NCI-H345 treated with DMSO at 0.1 percent for 48 hours (cell line): ENCODE results near the gene LIFR.
A peak's percentile ranks its signal among the peaks of the same experiment; 100 is the strongest.
"Not testable (repeated sequence)": the region's sequence is repeated elsewhere in the genome, so short reads cannot be mapped to it uniquely, and the experiment has no call there.

ENCODE experiments used
- DNase-seq: peaks from one replicate; lab custom pipeline; 2025; ENCODE audit not compliant: unreplicated experiment; lab: John Stamatoyannopoulos, UW

LIFR gene, protein sequence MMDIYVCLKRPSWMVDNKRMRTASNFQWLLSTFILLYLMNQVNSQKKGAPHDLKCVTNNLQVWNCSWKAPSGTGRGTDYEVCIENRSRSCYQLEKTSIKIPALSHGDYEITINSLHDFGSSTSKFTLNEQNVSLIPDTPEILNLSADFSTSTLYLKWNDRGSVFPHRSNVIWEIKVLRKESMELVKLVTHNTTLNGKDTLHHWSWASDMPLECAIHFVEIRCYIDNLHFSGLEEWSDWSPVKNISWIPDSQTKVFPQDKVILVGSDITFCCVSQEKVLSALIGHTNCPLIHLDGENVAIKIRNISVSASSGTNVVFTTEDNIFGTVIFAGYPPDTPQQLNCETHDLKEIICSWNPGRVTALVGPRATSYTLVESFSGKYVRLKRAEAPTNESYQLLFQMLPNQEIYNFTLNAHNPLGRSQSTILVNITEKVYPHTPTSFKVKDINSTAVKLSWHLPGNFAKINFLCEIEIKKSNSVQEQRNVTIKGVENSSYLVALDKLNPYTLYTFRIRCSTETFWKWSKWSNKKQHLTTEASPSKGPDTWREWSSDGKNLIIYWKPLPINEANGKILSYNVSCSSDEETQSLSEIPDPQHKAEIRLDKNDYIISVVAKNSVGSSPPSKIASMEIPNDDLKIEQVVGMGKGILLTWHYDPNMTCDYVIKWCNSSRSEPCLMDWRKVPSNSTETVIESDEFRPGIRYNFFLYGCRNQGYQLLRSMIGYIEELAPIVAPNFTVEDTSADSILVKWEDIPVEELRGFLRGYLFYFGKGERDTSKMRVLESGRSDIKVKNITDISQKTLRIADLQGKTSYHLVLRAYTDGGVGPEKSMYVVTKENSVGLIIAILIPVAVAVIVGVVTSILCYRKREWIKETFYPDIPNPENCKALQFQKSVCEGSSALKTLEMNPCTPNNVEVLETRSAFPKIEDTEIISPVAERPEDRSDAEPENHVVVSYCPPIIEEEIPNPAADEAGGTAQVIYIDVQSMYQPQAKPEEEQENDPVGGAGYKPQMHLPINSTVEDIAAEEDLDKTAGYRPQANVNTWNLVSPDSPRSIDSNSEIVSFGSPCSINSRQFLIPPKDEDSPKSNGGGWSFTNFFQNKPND

DNA sequence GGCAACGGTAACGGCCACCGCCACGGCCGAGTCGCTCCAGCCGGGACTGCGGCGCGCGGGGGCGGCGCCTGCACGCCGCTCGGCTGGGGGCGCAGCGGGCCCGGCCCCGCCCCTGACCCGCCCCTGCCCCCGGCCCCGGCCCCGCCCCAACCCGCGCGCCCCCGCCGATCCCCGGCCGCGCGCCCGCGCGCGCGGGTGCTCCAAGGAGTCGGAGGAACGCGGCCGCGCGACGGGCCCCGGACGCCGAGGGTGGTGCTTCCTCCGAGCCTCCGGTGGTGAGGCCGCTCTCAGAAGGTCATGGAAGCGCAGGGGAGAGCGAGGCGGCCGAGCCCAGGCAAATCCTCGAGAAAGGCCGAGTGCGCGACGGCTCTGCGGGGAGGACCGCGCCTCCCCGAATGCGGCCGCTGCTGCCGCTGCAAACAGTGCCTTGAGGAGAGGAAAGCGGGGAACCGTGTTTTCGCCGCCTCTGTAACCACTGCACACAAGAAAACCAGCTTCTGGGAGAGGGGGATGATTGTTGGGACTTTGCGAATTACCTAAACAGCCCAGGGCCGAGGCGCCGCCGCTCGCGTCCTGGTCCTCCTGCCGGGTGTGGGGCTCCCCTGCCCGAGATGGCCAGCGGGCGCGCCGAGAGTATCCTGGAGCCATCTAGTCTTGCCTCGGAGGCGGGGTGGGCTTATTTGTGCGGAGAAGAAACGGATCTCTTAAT, at the start of gene LIFR:
Gene LIFR (minus strand): TSS at position 48 of the 709 bp plus-strand sequence. CDS start 25,999 bp downstream, outside the sequence.
- peak; percentile 75 for DNase-seq

DNA sequence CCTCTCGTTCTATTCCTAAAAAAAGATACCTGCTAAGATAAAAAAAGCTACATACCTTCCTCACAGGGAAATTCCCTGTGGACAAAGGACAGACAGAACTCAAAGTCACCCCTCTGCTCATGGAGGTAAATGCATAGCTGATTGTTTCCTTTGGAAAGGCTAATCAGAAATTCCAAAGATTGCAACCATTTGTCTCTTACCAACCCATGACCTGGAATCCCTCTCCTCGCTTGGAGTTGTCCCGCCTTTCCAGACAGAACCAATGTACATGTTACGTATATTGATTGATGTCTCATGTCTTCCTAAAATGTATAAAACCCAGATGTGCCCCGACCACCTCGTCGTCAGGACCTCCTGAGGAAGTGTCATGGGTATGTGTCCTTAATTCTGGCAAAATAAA, 49.2 kb upstream of the LIFR start:
- DNase-seq: no peak

DNA sequence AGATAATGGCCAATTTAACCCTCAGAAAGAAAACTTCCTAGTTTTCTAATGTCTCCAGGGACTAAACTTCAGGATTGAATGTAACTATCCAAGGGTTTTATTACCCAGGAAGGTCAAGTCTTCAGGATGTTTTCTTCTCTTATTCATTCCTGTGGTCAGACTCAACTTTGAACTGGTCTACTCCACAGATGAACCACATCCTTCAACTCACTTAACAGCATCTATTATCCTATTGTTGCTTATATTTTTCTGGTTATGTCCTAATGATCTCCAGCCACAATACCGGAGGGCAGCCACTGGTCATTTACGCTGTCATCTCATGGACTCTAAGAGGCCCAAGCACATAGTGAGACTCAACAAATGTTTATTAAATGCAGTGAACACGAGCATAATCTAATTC, 47.2 kb upstream of the LIFR start:
- no peak for DNase-seq

DNA sequence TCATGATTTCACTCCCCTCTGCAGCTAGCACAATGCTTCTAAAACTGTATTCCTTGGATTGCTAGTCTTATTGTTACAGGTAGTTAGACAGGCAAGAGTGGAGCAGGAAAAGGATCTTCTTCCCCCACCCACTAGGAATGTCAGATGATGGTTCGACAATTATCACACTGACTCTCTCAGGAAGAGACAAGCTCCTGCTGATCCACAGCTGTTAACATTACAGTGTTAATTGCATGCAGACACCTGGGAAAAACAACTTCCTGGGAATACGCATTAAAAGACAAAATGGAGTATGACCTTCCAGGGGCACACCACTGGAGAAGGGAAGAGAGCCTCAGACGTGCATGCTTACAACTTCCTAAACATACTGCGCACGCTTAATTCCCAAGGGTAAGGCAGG, 46.2 kb upstream of the LIFR start:
- no peak for DNase-seq

DNA sequence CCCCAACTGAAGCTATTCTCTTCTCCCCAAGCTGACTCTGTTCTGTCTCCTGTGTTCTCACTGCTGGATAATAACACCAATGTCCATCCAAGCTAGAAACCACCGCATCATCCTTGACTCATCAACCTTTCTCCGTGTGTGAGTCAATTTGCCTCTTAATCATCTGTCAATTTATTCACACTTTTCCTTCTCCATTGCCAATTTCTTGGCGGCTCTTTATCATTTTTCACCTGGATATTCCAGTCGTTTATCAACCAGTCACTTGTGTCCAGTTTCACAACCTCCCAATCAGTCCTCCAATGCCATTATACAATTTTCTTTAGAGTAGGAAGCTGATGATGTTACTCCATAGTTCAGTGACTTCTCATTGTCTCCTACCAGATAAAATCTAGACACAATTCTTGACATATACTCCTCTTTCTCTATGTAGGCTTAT, 45.4 kb upstream of the LIFR start:
- no peak for DNase-seq

DNA sequence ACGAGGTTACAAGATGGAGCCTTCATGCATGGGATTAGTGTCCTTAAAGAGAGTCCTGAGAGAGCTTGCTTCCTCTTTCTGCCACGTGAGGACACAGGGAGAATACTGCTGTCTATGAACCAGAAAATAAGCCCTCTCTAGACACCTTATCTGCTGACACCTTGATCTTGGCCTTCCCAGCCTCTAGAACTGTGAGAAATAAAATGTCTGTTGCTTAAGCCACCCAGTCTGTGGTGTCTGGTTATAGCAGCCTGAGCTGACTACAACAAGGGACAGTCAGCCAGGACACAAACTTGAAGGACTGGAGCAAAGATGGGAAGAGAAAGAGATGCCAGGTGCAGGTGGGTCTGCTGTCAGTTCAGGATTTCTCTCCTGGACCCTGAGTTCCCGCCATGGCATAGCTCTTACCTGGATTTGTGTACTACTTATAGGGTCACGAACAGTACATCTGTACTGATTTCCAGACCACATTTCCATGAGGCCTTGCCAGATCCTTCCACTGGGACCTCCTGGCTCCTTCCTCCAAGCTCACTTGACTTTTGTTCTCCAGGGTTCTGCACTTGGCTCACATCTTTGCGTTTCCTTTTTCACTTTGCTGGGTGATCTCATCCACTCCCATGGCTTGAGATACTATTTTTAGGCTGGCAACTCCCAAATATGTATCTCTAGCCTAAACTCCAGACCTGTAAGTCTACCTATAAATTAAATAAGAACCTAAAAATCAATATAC, 44.9 kb upstream of the LIFR start:
- DNase-seq: no peak

DNA sequence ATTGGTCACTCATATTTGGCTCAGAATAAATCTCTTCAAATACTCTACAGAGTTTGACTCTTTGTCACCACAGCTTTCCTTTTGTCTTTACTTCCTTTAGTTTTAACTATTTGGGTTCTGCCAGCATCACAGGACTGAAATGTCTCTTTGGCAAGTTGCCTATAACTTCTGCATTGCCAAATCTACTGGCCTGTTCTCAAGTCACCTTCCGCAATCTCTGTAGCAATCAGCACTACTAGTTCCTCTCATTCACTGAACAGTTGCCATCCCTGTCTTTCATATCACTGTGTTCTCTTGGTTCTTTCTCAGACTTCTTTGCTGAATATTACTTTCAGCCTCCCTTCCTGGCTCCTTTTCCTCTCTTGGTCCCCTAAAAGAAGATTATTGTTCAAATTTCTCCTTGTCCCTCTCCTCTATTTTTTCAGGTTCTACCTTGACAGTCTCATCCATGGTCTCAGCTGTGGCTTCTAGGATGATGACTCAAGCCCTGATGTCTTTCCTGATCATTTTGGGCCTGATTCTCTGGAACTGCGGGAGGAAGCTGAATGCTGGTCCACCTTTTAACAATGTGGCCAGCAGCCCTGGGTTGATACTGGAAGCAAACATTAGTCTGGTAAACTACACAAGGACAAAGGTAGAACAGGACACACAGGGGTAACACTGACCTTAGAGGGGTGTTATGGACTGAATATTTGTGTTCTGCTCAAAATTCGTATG, 44.0 kb upstream of the LIFR start:
- DNase-seq: no peak

DNA sequence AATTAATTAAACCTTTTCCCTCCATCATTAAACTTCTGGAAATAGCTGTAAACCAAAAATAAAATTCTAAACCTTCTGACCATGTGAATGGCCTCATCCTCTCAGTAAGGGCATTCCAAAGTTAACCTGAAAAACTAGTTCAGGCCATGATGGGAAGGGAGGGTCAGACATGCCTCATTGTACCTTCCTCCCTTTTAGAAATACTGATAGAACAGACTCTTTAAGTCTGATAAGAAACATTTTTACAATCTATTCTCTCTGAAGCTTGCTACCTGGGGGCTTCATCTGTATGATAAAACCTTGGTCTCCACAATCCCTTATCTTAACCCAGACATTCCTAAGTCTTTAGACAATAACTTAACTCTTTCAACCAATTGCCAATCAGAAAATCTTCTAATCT, 43.3 kb upstream of the LIFR start:
- not testable (repeated sequence) for DNase-seq

DNA sequence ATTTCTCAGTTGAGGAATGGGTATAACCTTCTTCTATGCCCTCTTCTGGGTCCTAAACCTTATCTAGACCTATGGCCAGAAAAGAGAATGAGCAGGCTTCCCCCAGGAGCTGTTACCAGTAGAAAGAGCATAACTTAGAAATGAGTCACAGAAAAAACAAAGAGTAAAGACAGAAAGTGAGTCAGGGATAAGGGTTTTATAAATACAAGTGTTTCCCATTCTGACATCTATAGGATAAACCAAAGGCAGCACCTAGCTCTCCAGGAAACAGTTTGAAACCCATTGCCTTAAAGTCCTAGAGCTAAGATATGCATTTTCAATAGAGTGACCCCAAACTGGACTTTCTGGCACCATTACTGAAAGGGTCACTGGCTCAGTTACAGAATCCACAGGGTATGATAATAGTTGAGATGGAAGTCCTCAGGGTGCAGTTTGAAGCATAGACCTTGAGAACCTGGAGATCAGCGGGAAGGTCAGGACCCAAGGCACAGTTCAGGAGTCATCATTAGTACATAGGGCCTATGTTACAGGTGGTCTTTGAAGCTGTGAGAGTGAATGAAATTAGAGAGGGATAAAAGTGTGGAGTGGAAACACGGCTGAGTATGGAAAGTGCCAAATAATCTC, 42.7 kb upstream of the LIFR start:
- DNase-seq: no peak

DNA sequence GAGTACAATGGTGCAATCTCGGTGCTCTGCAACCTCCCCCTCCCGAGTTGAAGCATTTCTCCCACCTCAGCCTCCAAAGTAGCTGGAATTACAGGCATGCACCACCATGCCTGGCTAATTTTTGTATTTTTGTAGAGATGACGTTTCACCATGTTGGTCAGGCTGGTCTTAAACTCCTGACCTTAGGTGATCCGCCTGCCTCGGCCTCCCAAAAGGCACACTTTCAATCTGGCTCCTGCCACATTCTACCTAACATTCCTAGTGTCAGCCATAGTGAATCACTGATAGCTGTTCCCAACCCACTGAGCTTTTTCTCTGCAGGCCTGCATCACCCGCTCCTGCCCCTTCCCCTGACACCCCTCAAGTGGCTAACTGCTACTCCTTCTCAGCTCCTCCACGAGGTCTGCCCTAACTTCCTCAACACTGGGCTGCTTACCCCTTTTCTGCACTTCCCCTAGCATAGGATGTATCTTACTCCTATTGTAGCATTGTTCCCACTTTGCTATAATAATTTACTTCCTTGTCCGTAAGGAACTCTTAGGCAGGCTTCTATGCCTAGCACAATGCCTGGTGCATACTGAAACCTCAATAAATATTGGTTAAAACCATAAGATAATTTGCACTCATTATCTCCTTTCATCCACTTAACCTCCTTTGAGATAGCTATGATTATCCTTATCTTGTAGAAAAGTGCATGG, 42.0 kb upstream of the LIFR start:
- DNase-seq: no peak

DNA sequence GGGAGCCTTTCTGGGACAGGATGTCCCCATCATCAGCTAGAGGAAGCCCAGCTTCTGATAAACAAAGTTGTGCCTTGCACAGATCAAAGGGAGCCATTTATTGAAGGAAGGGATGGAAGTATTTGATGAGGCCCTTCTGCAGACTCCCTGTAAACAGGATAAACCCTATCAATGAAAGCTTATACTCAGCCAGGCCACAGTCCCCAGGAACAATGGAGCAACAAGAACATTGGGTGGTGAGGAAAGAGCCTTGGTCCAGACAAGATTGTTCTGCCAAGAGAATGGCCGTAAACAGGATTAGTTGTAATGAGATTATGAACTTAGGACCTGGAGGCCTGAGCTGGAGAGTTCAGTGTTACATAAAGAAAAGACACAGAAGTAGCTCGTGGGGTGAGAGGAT, 40.5 kb upstream of the LIFR start:
- no peak for DNase-seq

DNA sequence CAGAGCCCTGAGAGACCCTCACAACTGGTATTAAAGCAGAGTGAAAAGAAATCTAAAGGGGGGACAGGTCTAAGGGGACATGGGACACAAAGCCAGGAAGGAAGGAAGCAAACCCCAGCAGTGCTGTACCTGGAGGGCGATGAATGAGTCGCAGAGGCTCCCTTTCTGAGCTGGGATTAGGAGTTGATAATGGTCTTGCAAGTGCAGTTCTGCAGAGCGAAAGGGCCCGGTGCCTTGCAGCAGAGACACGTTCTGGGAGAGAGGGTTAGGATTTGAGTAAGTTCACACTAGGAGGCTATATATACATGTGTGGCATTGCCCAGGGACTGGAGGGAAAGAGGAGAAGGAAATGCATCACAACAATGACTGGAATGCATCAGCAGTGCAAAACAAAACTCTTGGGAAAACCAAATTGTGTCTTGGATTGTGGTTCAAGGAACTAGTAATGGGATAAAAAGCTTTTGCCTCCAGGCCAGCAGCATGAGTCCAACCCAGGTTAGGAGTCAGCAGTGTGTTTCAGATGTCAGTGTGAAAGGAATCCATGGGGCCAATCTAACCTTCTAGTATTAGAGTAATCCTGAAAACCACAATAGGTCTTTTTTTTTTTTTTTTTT, 38.8 kb upstream of the LIFR start:
- no peak for DNase-seq

DNA sequence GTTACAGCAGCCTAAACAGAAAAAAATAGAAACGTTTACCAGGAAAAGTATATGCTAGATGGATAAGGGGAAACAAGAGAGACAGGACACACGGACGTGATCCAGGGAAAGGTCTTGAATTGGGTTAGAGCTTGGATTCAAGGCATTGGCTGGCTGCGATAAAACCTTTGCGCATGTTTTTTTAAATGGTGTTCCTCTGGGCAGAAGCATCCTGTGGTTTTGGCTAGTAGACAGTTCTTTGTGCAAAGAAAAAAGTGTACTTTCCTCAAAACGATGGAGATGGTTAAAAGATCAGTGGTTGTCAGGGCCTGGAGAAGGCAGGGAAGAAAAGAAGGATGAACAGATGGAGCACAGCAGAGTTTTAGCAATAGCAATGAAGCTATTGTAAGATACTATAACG, 37.5 kb upstream of the LIFR start:
- DNase-seq: no peak

DNA sequence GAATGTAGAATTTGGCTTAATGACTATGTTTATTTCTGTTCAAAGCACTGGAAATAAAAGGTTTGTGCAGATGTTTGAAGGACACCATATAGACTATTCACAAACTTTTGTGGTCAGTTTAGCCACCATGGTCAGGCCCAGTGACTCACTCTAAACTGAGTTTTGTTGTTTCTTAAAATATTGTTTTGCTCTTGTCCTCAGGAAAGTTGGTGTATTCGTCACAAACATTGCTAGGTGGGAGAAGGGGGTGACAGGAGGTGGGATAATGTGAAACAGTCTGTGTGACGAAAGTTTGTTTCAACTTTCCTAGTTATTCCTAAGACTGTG, 35.0 kb upstream of the LIFR start:
- DNase-seq: no peak

DNA sequence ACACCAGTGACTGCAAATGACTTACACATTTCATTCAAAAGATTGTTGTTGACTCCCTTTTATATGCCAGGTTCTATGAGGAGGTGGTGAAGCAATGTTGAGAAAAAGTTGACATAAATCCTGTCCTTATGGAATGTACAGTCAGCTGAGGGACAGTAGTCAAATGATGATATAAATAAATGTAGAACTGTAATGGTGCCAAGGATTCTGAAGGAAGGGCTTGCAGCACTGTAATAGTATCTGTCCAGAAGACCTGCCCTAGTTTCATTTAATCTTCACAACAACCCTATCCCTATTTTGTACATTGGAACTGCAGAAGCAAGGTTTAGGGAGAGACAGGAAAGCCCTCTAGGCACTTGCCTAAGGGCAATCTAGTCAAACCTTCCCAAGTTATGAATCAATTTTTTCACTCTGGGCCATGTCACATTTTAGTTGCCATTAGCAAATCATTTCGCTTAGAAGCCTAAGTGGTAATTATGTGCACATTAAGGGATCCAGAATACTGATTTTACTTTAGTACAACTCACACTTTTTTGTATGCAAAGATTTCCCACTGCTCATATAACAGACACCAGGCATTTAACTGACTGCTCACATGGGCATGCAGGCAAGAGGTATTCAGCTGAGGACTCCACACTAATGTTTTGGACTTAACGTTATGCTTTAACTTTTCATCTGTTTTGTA, 34.5 kb upstream of the LIFR start:
- DNase-seq: no peak

DNA sequence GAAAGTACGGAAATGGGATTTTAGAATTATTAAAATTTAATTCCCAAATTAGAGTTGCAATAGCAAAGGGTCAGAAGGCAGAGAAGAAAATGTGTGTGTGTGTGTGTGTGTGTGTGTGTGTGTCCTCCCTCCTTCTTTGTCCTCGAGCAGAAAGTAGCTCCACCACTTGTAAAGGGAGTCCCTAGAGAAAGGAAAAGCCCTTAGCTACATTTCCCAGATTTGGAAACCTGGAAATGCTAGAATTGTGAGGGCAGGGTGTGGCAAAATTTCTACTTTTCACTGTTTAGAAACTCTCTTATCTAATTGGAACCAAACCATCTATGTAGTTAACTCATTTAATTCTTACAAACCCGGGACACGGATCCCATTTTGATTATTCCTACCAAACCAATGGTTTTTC, 33.2 kb upstream of the LIFR start:
- DNase-seq: no peak

DNA sequence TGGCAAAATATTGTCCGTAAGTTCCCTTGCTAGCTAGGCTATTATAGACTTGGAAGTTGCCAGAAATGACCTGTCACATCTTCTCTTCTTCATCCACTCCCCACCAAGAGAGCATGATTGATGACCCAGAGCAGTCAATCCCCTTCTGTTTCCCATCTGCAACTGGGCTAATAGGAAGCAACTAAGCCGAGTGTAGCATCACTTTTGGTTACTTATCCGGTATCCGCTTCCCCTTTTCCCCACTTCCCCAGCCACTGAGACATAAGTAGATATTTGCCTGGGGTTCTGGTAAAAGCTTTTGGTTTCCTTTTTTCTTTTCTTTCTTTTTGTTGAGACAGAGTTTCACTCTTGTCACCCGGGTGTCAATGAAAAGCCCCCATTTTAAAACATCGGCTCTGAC, 29.4 kb upstream of the LIFR start:
- no peak for DNase-seq

DNA sequence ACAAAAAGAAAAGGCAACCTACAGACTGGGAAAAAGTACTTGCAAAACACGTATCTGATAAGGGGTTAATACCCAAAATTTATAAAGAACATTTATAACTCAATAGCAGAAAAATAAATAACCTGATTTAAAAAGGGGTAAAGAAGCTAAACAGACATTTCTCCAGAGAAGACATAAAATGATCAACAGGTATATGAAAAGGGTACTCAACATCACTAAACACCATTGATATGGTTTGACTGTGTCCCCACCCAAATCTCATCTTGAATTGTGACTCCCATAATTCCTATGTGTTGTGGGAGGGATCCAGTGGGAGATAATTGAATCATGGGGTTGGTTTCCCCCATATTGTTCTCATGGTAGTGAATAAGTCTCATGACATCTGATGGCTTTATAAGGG, 27.1 kb upstream of the LIFR start:
- no peak for DNase-seq
